NCI-H128 (cell line): ENCODE data around the gene TEP1.
"Not testable (repeated sequence)": the region's sequence is repeated elsewhere in the genome, so short reads cannot be mapped to it uniquely, and the experiment has no call there.

Source experiments
- DNase-seq: peaks from one replicate; lab custom pipeline; 2025; ENCODE audit not compliant: unreplicated experiment; lab: John Stamatoyannopoulos, UW

Gene TEP1

DNA sequence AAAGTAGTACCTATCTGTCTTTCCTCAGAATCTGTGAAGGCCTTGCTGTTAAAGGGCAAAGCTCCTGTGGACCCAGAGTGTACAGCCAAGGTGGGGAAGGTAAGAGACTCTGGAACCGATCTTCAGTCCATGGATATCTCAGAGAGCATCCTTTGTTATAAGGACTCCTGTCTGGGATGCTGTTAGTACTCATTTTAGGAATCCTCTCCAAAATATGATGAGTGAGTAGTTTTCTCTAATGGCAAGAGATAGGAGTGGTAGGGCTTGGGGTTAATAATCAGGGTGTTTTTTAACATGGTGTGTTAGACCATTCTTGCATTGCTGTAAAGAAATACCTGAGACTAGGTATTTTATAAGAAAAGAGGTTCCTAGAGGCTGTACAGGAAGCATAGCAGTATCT is 67.9 kb downstream of the TEP1 start:
- DNase-seq = no peak

DNA sequence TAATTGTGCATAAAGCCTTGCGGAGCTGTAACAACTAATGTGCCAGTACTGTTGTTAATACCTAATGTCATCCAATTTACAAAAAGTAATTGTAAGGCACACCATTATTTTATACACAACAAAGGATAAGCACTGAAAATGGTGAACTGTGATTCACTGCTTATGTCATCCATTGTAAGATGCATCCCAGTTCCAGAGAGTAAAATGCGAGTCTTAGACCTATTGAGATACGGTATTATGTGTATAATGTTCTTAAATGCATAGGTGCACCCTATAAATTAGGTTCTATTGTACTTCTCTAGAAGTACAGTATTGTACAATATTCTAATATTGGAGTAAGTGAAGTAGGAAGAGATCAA is 69.5 kb downstream of the TEP1 start:
- DNase-seq = no peak

DNA sequence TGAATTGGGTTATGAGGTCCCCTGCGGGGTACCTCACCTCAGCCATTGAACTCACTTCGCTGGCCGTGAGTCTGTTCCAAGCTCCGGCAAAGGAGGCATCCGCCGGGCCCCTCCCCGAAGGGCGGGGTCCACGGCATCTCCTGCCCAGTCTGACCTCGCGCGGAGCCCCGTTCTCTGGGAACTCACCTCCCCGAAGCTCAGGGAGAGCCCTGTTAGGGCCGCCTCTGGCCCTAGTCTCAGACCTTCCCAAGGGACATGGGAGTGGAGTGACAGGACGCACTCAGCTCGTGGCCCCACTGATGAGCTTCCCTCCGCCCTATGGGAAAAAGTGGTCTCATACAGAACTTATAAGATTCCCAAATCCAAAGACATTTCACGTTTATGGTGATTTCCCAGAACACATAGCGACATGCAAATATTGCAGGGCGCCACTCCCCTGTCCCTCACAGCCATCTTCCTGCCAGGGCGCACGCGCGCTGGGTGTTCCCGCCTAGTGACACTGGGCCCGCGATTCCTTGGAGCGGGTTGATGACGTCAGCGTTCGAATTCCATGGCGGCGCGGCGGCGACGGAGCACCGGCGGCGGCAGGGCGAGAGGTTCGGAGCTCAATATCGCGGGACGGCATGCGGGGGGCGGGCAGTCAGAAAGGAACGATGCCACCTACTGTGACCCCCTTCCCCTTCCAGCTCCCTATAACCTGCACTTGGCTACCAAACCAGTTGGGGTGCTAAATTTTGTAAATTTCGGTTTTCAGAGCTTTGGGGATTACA is 70.0 kb downstream of the TEP1 start, which contains the start of gene PARP2:
Gene PARP2 (plus strand): TSS at position 544 of the 770 bp plus-strand sequence. CDS start 7 bp downstream, at position 551.
- DNase-seq = peak; percentile 98

DNA sequence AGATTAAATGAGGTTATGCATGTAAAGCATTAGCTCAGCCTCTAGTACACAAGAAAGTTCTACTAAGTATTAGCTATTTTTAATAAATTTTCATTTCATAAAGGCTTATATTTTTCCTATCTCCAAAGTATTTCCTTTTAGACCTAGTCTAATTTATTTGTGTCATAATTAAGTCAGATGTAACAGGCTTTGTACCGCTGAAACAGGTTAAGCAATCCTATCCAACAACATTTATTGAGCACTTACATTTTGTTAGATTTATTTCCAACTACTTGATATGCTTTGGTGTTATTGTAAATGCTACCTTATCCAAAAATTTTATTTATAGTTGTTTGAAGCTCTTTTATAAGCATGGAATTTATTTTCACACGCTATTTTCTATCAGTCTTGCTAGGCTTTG is 71.7 kb downstream of the TEP1 start:
- DNase-seq = no peak

DNA sequence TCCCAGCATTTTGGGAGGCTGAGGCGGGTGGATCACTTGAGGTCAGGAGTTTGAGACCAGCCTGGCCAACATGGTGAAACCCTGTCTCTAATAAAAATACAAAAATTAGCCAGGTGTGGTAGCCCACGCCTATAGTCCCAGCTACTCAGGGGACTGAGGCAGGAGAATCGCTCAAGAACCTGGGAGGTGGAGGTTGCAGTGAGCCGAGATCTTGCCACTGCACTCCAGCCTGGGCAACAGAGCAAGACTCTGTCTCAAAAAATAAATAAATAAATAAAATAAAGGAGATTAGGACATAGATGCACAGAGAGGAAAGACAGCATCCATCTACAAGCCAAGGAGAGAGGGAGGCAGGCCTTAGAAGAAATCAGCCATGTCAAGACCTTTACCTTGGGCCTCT is 72.3 kb downstream of the TEP1 start:
- DNase-seq = not testable (repeated sequence)

DNA sequence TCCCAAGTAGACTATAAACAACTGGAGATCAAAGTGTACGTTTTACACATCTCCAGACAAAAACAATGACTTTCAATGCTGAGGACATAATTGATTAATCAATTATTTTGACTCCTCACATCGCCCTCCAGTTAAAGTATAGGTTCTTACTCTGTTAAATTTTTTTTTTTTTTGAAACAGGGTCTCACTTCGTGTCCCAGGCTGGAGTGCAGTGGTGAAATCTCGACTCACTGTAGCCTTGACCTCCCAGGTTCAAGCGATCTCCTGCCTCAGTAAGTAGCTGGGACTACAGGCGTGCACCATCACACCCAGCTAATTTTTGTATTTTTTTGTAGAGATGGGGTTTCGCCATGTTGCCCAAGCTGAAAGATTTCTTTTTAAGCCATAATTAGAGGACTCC is 79.3 kb downstream of the TEP1 start:
- no peak for DNase-seq

DNA sequence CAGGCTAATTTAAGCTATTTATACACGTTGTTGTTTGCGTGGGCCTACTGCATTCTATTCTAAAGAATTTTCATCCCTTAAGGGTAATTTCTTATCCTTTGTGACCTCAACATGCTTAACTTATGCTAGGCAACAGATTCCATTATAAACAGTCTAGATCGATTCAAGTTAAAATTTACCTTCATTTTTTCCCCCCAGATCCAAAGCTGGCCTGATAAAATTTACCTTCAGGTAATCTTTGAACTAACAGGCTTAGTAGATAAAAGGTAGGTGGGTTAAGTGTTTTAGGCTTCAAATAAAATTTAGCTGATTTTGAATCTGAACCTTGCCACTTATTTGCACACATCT is 79.8 kb downstream of the TEP1 start:
- no peak for DNase-seq

DNA sequence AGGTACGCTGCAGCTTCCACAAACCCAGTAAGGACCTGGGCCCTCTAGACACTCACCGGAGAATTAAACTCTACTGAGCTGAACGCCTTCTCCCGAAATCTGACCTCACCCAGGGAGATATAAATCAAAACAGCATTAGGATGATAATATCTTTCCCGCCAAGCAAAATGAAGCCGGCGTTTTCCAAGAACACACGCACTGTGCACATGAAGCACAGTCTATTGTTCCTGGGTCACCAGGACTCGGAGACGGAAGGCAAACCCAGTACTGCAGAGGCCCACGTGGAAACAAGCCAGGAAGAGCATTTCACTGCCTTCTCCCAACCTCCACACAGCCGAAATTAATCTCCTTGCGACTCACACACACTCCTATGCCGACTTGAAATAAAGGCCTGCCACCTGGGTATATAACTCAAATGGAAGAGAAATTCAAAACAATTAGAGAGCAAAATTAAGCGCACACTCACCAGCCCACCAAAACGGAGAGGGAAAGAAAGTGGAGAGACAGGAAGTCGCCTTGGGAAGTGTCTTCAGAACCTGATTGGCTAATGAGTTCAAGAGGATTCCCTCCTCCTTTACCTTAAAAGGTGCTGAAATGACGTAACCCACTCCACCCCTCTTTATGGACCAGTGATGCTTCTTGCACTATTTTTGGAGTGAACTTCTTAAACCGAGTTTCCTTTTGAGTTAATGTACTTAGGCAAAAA is 80.4 kb downstream of the TEP1 start, which contains the start of gene CCNB1IP1:
Gene CCNB1IP1 (minus strand): TSS at position 492 of the 706 bp plus-strand sequence. CDS start 16,756 bp downstream, outside the sequence.
- peak; percentile 46 for DNase-seq

DNA sequence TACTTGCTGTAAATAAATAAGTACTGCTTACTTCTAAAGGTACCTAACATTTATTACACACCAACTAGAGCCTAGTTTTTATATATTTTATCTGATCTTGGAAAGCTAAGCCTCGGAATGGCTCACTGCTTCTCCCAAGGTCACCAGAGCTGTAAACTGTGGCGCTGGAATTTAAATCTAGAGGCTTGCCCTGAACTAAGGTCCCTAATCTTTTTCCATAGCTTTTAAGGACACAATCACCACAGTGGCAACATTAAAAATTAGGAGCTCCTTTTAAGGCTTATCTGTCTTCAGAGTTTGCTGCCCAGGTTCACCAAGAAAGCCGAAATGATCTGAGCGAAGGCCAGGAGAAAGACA is 80.9 kb downstream of the TEP1 start:
- DNase-seq = no peak

DNA sequence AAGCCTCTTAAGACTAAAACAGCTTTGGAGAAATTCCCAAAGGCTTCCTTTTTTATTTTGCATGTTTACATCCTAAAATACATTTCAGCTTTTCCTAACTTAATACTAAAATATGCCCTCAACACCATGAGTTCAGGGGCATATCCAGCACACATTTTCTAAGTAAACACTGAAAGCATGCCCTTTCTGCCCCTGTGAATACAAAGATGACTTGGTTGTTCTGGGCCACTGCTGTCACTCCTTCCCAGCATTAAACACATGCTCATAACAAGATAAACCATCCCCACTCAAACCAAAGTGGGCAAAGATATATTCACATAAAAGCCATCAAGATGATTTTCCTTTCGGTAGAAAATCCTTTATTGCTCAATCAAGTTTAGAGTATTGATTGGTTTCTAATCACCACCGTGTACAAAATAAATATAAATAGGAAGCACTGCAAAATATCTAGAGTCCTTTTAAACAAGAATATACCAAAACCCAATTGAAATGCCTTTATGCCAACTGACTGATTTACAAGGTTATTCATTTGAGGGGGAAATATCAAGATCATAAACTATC is 82.2 kb downstream of the TEP1 start:
- DNase-seq = no peak

DNA sequence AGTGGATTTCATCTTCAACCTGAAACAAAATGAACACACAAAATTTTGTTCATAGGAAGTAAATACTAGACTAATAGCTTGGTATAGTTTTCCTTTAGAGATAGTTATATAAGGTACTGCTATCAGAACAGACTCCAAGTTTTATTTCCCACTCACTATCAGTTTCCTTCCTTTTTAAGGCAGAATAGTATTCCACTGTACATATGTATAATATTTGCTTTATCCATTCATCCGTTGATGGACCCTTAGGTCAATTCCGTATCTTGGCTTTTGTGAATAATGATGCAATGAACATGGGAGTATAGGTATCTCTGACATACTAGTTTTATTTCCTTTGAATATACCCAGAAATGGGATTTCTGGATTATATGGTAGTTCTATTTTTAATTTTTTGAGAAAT is 83.9 kb downstream of the TEP1 start:
- DNase-seq = no peak

DNA sequence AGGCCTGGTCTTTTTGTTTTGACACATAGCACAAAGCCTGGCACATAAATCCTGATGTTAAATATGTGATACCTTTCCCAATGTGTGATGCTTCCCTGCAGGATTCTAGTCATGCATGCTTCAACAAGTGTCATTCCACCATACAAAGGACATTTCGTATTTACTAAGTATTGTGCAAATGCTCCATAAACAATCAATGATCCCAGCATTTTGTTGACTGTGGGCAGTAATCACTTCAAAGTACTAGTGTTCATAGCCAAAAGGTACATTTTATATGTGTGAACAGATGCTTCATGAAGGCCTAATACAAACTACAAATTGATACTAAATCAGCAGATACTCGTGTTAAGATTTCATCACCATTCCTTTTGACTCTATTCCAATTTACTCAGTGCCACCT is 84.6 kb downstream of the TEP1 start:
- no peak for DNase-seq

DNA sequence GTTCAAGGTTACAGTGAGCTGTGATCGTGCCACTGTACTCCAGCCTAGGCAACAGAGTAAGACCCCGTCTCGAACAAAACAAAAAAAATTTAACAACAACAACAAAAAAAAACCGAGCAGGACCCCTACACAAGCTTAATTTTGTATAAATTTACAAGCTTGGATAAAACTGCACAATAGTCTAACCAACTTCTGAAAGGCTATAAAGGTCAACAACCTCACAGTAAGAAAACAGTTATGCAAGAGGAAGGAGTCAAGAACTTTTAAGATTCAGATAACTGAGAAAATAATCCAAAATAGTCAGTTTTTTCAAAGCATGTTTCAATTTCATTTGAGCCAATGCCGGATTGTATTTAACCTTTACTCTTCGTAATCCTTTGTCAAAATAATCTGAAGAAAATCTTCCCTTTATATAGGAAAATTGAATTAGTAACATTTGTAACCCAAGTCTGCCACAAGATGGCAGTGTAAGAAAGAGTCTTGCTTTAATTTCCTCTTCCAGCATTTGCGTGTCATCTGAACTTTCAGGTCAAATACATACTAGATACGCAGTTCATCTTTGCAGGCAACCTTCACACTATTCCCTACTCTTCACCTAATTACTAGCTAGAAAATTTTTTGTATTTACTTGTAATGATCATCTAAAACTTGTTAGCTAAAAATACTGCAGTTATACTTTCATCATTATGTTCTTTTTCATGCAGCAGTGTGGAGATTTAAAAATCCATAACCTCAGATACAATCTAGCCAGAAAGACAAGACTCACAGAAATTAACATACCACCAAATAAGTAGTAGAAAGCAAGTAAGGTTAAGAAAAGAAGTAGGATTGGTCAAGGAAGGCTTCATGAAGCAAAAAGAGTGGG is 86.1 kb downstream of the TEP1 start:
- peak; percentile 13 for DNase-seq

DNA sequence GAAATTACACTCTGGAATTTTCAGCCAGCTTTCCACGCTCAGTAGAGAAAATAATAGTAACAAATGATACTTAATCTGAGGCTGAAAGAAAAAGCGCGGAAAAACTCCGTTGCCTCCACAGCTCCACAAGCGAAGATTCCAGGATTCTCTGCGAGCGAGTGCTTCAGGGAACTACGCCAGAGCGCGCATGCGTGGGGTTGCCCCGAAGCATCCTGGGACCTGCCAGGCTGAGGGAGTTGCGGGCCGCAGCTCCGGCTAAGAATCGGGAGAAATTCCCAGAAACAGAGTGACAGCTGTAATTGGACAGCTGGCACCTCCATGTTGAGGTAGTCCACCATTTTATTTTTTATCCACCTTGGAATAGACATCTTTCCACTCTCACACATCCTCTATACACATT is 95.6 kb downstream of the TEP1 start:
- no peak for DNase-seq
